Measurements from ENCODE around the gene SHISA7. TPM values are rescaled to one million over a fixed set of nuclear protein-coding genes. Genes with fewer than 3 reads are reported as not detected.
"Not testable (repeated sequence)": the region's sequence is repeated elsewhere in the genome, so short reads cannot be mapped to it uniquely, and the experiment has no call there.

The SHISA7 gene
- total RNA-seq, 1 donor from 2014 or later: not detected

- peak overlapping the region; percentile 53 for H3K4me3 Mint-ChIP-seq (ENCODE audit: unreplicated experiment)
These were observed 8.3 kb upstream of the SHISA7 start for GRCh38 chr19:55451163-55451964.

GRCh38 chr19:55449469-55449868 lies 6.4 kb upstream of the SHISA7 start:
- no peaks in the 10 kb centered on the region for H3K36me3 Mint-ChIP-seq (ENCODE audit: low read depth)

More at GRCh38 chr19:55451163-55451964, 8.3 kb upstream of the SHISA7 start:
- H3K27me3 Mint-ChIP-seq (ENCODE audit: low read depth): peaks cover 15% of the 10 kb centered on the region
- H3K36me3 Mint-ChIP-seq (ENCODE audit: low read depth): peaks cover 3% of the 10 kb centered on the region
- no peak for DNase-seq (ENCODE audit: low spot score)
- H3K4me1 Mint-ChIP-seq (ENCODE audit: low read depth): peaks cover 10% of the 10 kb centered on the region
- peak overlapping the region; percentile 27 for H3K27ac Mint-ChIP-seq (ENCODE audit: unreplicated experiment)
- no peak for TF ChIP-seq CTCF (IDR thresholded peaks at IDR 0.05)
- H3K9me3 Mint-ChIP-seq (ENCODE audit: low read depth): no peaks in the 10 kb centered on the region

GRCh38 chr19:55448175-55448490 lies 5.0 kb upstream of the SHISA7 start:
- not testable (repeated sequence) for H3K9me3 Mint-ChIP-seq (ENCODE audit: low read depth); H3K4me1 Mint-ChIP-seq (ENCODE audit: low read depth); DNase-seq (ENCODE audit: low spot score); H3K4me3 Mint-ChIP-seq (ENCODE audit: unreplicated experiment); H3K36me3 Mint-ChIP-seq (ENCODE audit: low read depth); H3K27ac Mint-ChIP-seq (ENCODE audit: unreplicated experiment)
- H3K27me3 Mint-ChIP-seq (ENCODE audit: low read depth): peaks cover 37% of the 10 kb centered on the region

More at GRCh38 chr19:55449469-55449868, 6.4 kb upstream of the SHISA7 start:
- no peak for DNase-seq (ENCODE audit: low spot score)
- H3K27ac Mint-ChIP-seq (ENCODE audit: unreplicated experiment): no peak overlapping the region
- peaks cover 10% of the 10 kb centered on the region for H3K4me1 Mint-ChIP-seq (ENCODE audit: low read depth)
- no peak for TF ChIP-seq CTCF (IDR thresholded peaks at IDR 0.05)
- H3K27me3 Mint-ChIP-seq (ENCODE audit: low read depth): peaks cover 29% of the 10 kb centered on the region
- no peak overlapping the region for H3K4me3 Mint-ChIP-seq (ENCODE audit: unreplicated experiment)
- no peaks in the 10 kb centered on the region for H3K9me3 Mint-ChIP-seq (ENCODE audit: low read depth)

GRCh38 chr19:55447421-55448174 lies 4.5 kb upstream of the SHISA7 start:
- H3K4me1 Mint-ChIP-seq (ENCODE audit: low read depth): peaks cover 7% of the 10 kb centered on the region
- TF ChIP-seq CTCF (IDR thresholded peaks at IDR 0.05): no peak
- H3K27ac Mint-ChIP-seq (ENCODE audit: unreplicated experiment): no peak overlapping the region
- H3K36me3 Mint-ChIP-seq (ENCODE audit: low read depth): no peaks in the 10 kb centered on the region
- no peak for DNase-seq (ENCODE audit: low spot score)
- H3K4me3 Mint-ChIP-seq (ENCODE audit: unreplicated experiment): no peak overlapping the region
- peaks cover 39% of the 10 kb centered on the region for H3K27me3 Mint-ChIP-seq (ENCODE audit: low read depth)
- no peaks in the 10 kb centered on the region for H3K9me3 Mint-ChIP-seq (ENCODE audit: low read depth)

- no peak for DNase-seq (ENCODE audit: low spot score)
- H3K27me3 Mint-ChIP-seq (ENCODE audit: low read depth): peaks cover 48% of the 10 kb centered on the region
- no peaks in the 10 kb centered on the region for H3K9me3 Mint-ChIP-seq (ENCODE audit: low read depth)
- H3K4me3 Mint-ChIP-seq (ENCODE audit: unreplicated experiment): no peak overlapping the region
- TF ChIP-seq CTCF (IDR thresholded peaks at IDR 0.05): no peak
- no peak overlapping the region for H3K27ac Mint-ChIP-seq (ENCODE audit: unreplicated experiment)
- H3K36me3 Mint-ChIP-seq (ENCODE audit: low read depth): peaks cover 3% of the 10 kb centered on the region
- peaks cover 11% of the 10 kb centered on the region for H3K4me1 Mint-ChIP-seq (ENCODE audit: low read depth)
These were observed 3.0 kb upstream of the SHISA7 start for GRCh38 chr19:55446060-55446459.
